Body of pancreas (tissue), 4 donors: ENCODE measurements around the gene CCDC87. TPM values are rescaled to one million over a fixed set of nuclear protein-coding genes. Genes with fewer than 3 reads are reported as not detected.

Experiments
- ATAC-seq: fragments of 150-250 bp; one replicate; pipeline ENCODE4 v1.9.1; 2016
- DNase-seq, 4 donors: peaks; one replicate each; pipeline ENCODE4 v3.0.0-alpha.2; 2019
- H3K27ac ChIP-seq, 4 donors: fragments of 200-600 bp; sonication (generic); 1 replicate in 3 of 4; 2 replicates in 1 of 4; pipeline versions ENCODE4 v1.5.1 to v1.6.1; 2016 to 2019; ENCODE audit warnings: mild to moderate bottlenecking in 1 of 4, mixed read lengths in 1 of 4, moderate library complexity in 1 of 4
- H3K27me3 ChIP-seq, 2 donors: fragments of 200-600 bp; sonication (generic); one replicate each; pipeline ENCODE4 v1.6.0; 2016; ENCODE audit warnings: mild to moderate bottlenecking in 1 of 2
- H3K36me3 ChIP-seq, 2 donors: fragments of 200-600 bp; sonication (generic); replicated peaks in 1 of 2; 2 replicates each; pipeline ENCODE4 v1.5.1; 2016; ENCODE audit warnings: low read depth in 2 of 2; ENCODE audit not compliant: insufficient read depth in 1 of 2
- H3K4me1 ChIP-seq: fragments of 200-600 bp; sonication (generic); one replicate; pipeline ENCODE4 v1.6.0; 2016
- H3K4me3 ChIP-seq, 2 donors: fragments of 200-600 bp; sonication (generic); 1 replicate in 1 of 2; 2 replicates in 1 of 2; pipeline ENCODE4 v1.5.1; 2016 to 2019
- H3K9me3 ChIP-seq, 3 donors: fragments of 200-600 bp; sonication (generic); 1 replicate in 2 of 3; 2 replicates in 1 of 3; pipeline ENCODE4 v1.5.1; 2016
- CTCF ChIP-seq, 7 experiments: fragments of 450-650 bp in 4 of 7; fragments of 200-600 bp in 3 of 7; sonication (generic) in 3 of 7; IDR thresholded peaks; one replicate each; pipeline ENCODE4 v1.5.1; 2016 to 2019; ENCODE audit warnings: antibody characterized with exemption in 7 of 7
- POLR2A ChIP-seq, 3 donors: fragments of 450-650 bp; IDR thresholded peaks; one replicate each; pipeline ENCODE4 v1.6.1; 2016; ENCODE audit warnings: antibody characterized with exemption in 3 of 3, mild to moderate bottlenecking in 2 of 3
- WGBS, 2 donors: methylation state at CpG; one replicate each; pipeline ENCODE4 v1.1.5; 2017; 5-methylcytosine and 5-hydroxymethylcytosine counted together
- intact Hi-C: fragments of 100-400 bp; cut with DNase I; formaldehyde crosslinking; loops from one replicate; pipeline ENCODE4 v1.15.1; 2023
- total RNA-seq, 2 donors: library from RNA; depleted of rRNA; stranded (reverse); fragments of >200 nt; gene quantifications; one replicate each; pipeline ENCODE4 v1.1.0, GENCODE V29; 2016

Gene CCDC87
- total RNA-seq, 2 donors from 2014 or later, result under 0.01 TPM; not detected in 1

GRCh38 chr11:66631883-66632282, 39.0 kb upstream of the CCDC87 start:
- intact Hi-C loops, result no loop called here
- Histone ChIP-seq H3K27me3 (no peaks in the 10 kb centered on the region), H3K4me1 (no peaks in the 10 kb centered on the region), H3K4me3 (no peak overlapping the region), H3K27ac (no peak overlapping the region), H3K36me3 (peaks cover 0 to 12% of the 10 kb centered on the region in 2 donors), H3K9me3 (no peaks in the 10 kb centered on the region)
- DNase-seq, result no peak
- no peak for TF ChIP-seq POLR2A (IDR thresholded peaks at IDR 0.05)
- no peak for TF ChIP-seq CTCF (IDR thresholded peaks at IDR 0.05)
- no peak for ATAC-seq
- WGBS, 2 donors, result 84 to 95% methylated on average over 6 of the region's 6 CpGs

- H3K27me3 ChIP-seq, result no peaks in the 10 kb centered on the region
- peaks cover 6% of the 10 kb centered on the region for H3K4me1 ChIP-seq
- no peak overlapping the region for H3K4me3 ChIP-seq
- 91% methylated on average over 2 of the region's 2 CpGs for WGBS, 2 donors
- no peak for TF ChIP-seq CTCF (IDR thresholded peaks at IDR 0.05)
- no peak for TF ChIP-seq POLR2A (IDR thresholded peaks at IDR 0.05)
- no peak for DNase-seq
- ATAC-seq, result no peak
- H3K27ac ChIP-seq, result no peak overlapping the region
- intact Hi-C loops, result no loop called here
- peaks cover 22 to 33% of the 10 kb centered on the region in 2 donors for H3K36me3 ChIP-seq
- no peaks in the 10 kb centered on the region for H3K9me3 ChIP-seq
Observed at GRCh38 chr11:66629356-66629755, 36.5 kb upstream of the CCDC87 start.

- no peaks in the 10 kb centered on the region for H3K9me3 ChIP-seq
- H3K4me1 ChIP-seq, result peaks cover 18% of the 10 kb centered on the region
- TF ChIP-seq CTCF (IDR thresholded peaks at IDR 0.05), result no peak
- no peak for TF ChIP-seq POLR2A (IDR thresholded peaks at IDR 0.05)
- intact Hi-C loops, result no loop called here
- H3K36me3 ChIP-seq, result peaks cover 27 to 34% of the 10 kb centered on the region in 2 donors
- no peak for DNase-seq
- no peak overlapping the region for H3K27ac ChIP-seq
- H3K27me3 ChIP-seq, result no peaks in the 10 kb centered on the region
- H3K4me3 ChIP-seq, result no peak overlapping the region
- no peak for ATAC-seq
- WGBS, 2 donors, result 90 to 92% methylated on average over 7 of the region's 7 CpGs
Observed at GRCh38 chr11:66628061-66628603, 35.3 kb upstream of the CCDC87 start.

- ATAC-seq (no peak), DNase-seq (no peak)
- Histone ChIP-seq H3K27ac (no peak overlapping the region), H3K36me3 (peaks cover 27 to 34% of the 10 kb centered on the region in 2 donors), H3K9me3 (no peaks in the 10 kb centered on the region), H3K4me3 (no peak overlapping the region), H3K27me3 (no peaks in the 10 kb centered on the region), H3K4me1 (peaks cover 30% of the 10 kb centered on the region)
- WGBS, 2 donors, result 76 to 78% methylated on average over 7 of the region's 7 CpGs
- TF ChIP-seq CTCF (IDR thresholded peaks at IDR 0.05) (no peak), POLR2A (IDR thresholded peaks at IDR 0.05) (no peak)
- intact Hi-C loops, result no loop called here
Observed at GRCh38 chr11:66626926-66627325, 34.1 kb upstream of the CCDC87 start.

GRCh38 chr11:66626382-66626781, 33.5 kb upstream of the CCDC87 start:
- Histone ChIP-seq H3K4me3 (no peak overlapping the region), H3K4me1 (peaks cover 35% of the 10 kb centered on the region), H3K27ac (no peak overlapping the region), H3K9me3 (no peaks in the 10 kb centered on the region), H3K27me3 (no peaks in the 10 kb centered on the region), H3K36me3 (peaks cover 27 to 34% of the 10 kb centered on the region in 2 donors)
- TF ChIP-seq POLR2A (IDR thresholded peaks at IDR 0.05) (no peak), CTCF (IDR thresholded peaks at IDR 0.05) (no peak)
- 92 to 93% methylated on average over 24 to 25 of the region's 25 CpGs for WGBS, 2 donors
- intact Hi-C loops, result no loop called here
- ATAC-seq (no peak), DNase-seq (no peak)
